Lower lobe of right lung (tissue), 2 donors: ENCODE results near the gene KRTAP19-5. TPM values are rescaled to one million over a fixed set of nuclear protein-coding genes. Genes with fewer than 3 reads are reported as not detected.
A peak's percentile ranks its signal among the peaks of the same experiment; 100 is the strongest.
"Not testable (repeated sequence)": the region's sequence is repeated elsewhere in the genome, so short reads cannot be mapped to it uniquely, and the experiment has no call there.

Source experiments
- ATAC-seq, 2 donors: fragments of 200-7000 bp; cut with Tn5 transposase; one replicate each; pipeline ENCODE4 v1.9.1; 2020 to 2022; ENCODE audit warnings: mild to moderate bottlenecking in 2 of 2, moderate library complexity in 2 of 2
- DNase-seq: peaks from one replicate; pipeline ENCODE4 v3.0.0-alpha.2; 2020
- H3K27ac ChIP-seq: fragments of 200-600 bp; one replicate; pipeline ENCODE4 v1.8.0; 2022
- H3K27me3 ChIP-seq: fragments of 200-600 bp; one replicate; pipeline ENCODE4 v1.8.0; 2022; ENCODE audit warnings: low read depth
- H3K36me3 ChIP-seq: fragments of 200-600 bp; one replicate; pipeline ENCODE4 v1.8.0; 2022; ENCODE audit warnings: mild to moderate bottlenecking
- H3K4me1 ChIP-seq: fragments of 200-600 bp; one replicate; pipeline ENCODE4 v1.8.0; 2022
- H3K4me3 ChIP-seq: fragments of 200-600 bp; one replicate; pipeline ENCODE4 v1.8.0; 2022; ENCODE audit warnings: mild to moderate bottlenecking
- H3K9me3 ChIP-seq: fragments of 200-600 bp; one replicate; pipeline ENCODE4 v1.8.0; 2022
- CTCF ChIP-seq: fragments of 200-600 bp; IDR thresholded peaks from one replicate; pipeline ENCODE4 v1.8.0; 2022; ENCODE audit warnings: antibody characterized with exemption, mild to moderate bottlenecking
- intact Hi-C: fragments of 100-400 bp; cut with DNase I; formaldehyde crosslinking; loops from one replicate; pipeline ENCODE4 v1.11.0; 2022
- long read RNA-seq: library from polyadenylated mRNA; unstranded; transcript quantifications from one replicate; pipeline ENCODE4 v2.0.0, GENCODE V29; 2021
- total RNA-seq: library from RNA; stranded (reverse); fragmentation: NEBNext Ultra II Directional; extraction: Animal tissue kit (Norgen Biotek cat#: 25700); gene quantifications from one replicate; pipeline ENCODE4 v1.2.1, GENCODE V29; 2021
- donor health status: DM: no; HTN: yes; CAD: no; lungs with severe emphysema.

The KRTAP19-5 gene
- not detected for total RNA-seq
- long read RNA-seq, result 0 reads

GRCh38 chr21:30502041-30502440 lies at the start of gene KRTAP19-5:
Gene KRTAP19-5 (minus strand): TSS chr21:30502141. CDS start chr21:30502090, 51 bp downstream.
- Histone ChIP-seq H3K27me3 (no peaks in the 10 kb centered on the region), H3K4me3 (no peak within 1 kb of the TSS), H3K9me3 (no peaks in the 10 kb centered on the region), H3K27ac (no peak within 1 kb of the TSS), H3K36me3 (no peaks in the 10 kb centered on the region), H3K4me1 (no peaks in the 10 kb centered on the region)
- no peak for TF ChIP-seq CTCF
- DNase-seq (no peak), ATAC-seq (no peak)
- intact Hi-C loops, result no loop called here

GRCh38 chr21:30541764-30542163 lies 39.8 kb upstream of the KRTAP19-5 start, which contains the start of gene KRTAP19-6:
Gene KRTAP19-6 (minus strand): TSS chr21:30541864. CDS start chr21:30541833, 31 bp downstream.
- Histone ChIP-seq H3K27ac (no peak within 1 kb of the TSS), H3K4me3 (no peak within 1 kb of the TSS), H3K27me3 (no peaks in the 10 kb centered on the region), H3K36me3 (no peaks in the 10 kb centered on the region), H3K4me1 (no peaks in the 10 kb centered on the region), H3K9me3 (no peaks in the 10 kb centered on the region)
- no peak for TF ChIP-seq CTCF
- DNase-seq (no peak), ATAC-seq (no peak)
- intact Hi-C loops, result no loop called here

DNA sequence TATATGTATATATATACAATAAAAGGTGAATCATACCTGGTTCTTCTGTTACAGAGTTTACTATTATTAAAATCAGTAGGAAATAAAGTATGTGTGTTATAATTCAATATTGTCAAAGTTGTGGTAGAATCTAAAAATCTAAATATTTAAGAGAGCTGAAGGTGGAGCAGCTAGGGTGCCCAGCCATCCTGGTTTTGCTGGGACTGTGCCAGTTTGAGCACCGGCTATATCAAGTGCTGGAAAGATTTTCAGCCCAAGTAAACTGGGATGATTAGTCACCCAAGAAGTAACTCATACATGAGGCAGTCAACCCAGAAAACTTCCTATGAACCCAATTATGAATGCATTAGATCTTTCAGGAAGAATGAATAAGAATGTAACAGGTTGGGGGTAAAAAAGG lies 16.9 kb upstream of the KRTAP19-5 start:
- Histone ChIP-seq H3K36me3 (no peaks in the 10 kb centered on the region), H3K27me3 (no peaks in the 10 kb centered on the region), H3K9me3 (no peaks in the 10 kb centered on the region), H3K4me3 (no peak overlapping the region), H3K4me1 (no peaks in the 10 kb centered on the region), H3K27ac (no peak overlapping the region)
- ATAC-seq (no peak), DNase-seq (no peak)
- intact Hi-C loops, result no loop called here
- no peak for TF ChIP-seq CTCF

DNA sequence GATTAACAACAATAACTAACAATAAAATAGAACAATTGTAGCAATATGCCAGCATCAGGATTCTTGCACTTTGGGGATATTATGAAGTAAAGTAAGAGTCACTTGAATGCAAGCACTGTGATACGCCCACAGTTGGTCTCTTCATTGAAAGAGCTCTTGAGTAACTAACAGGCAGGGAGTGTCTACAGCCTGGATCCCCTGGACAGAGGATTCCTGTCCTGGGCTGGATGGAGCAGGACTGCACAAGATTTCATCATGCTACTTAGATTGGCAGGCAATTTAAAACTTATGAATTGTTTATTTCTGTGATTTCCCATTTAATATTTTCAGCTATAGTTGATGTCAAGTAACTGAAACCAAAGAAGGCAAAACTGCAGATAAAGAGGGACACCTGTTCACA lies 13.7 kb upstream of the KRTAP19-5 start:
- Histone ChIP-seq H3K4me1 (no peaks in the 10 kb centered on the region), H3K27me3 (no peaks in the 10 kb centered on the region), H3K4me3 (no peak overlapping the region), H3K9me3 (no peaks in the 10 kb centered on the region), H3K36me3 (no peaks in the 10 kb centered on the region), H3K27ac (no peak overlapping the region)
- DNase-seq (no peak), ATAC-seq (no peak)
- TF ChIP-seq CTCF, result no peak
- intact Hi-C loops, result no loop called here

DNA sequence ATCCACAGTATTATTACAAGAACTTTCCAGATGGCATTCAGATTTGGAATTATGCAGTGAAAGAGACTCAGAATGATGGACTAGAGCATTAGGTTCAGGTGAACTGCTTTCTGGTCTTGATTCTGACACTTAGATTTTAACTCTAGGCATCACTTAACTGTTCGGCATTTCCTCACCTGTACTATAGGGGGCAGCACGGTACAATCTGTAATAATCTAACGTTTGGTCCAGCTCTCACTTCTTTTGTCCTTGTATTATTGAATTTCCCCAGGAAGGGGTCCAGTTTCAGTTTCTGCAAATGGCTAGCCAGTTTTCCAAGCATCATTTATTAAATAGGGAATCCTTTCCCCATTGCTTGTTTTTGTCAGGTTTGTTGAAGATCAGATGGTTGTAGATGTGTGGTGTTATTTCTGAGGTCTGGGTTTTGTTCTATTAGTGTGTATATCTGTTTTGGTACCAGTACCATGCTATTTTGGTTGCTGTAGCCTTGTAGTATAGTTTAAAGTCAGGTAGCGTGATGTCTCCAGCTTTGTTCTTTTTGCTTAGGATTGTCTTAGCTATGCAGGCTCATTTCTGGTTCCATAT lies 3.8 kb upstream of the KRTAP19-5 start:
- TF ChIP-seq CTCF, result peak; percentile 36
- H3K27me3 ChIP-seq, H3K4me3 ChIP-seq, intact Hi-C loops, H3K36me3 ChIP-seq, DNase-seq, H3K4me1 ChIP-seq, H3K27ac ChIP-seq, H3K9me3 ChIP-seq: not testable (repeated sequence)
- ATAC-seq, result peak in 1 of 2 donors; percentile 34
